NT2/D1 (cell line): Measurements from ENCODE around the gene ZMYND11.

ENCODE experiments used
- YY1 ChIP-seq: IDR thresholded peaks from 2 replicates; pipeline ENCODE4 v1.6.1; 2011; ENCODE audit not compliant: insufficient read length, insufficient read depth
- ZNF274 ChIP-seq: IDR thresholded peaks from 2 replicates; pipeline ENCODE4 v1.6.1; 2011; ENCODE audit warnings: mild to moderate bottlenecking, low read depth, low read length

GRCh38 chr10:152915-153314 is 17.7 kb downstream of the ZMYND11 start:
- TF ChIP-seq YY1 (no peak), ZNF274 (no peak)
